K562 (cell line): ENCODE results near the gene PTCD3. TPM values are rescaled to one million over a fixed set of nuclear protein-coding genes. Genes with fewer than 3 reads are reported as not detected.

Experiments
- ATAC-seq: fragments of 200-7000 bp; cut with Tn5 transposase; 3 replicates; pipeline ENCODE4 v1.9.1; 2020; ENCODE audit warnings: moderate library complexity
- BruUV-seq: library from RNA; stranded (reverse); fragments of 400-500 nt; replicated peaks from 2 replicates; lab custom pipeline; 2021; lab: Mats Ljungman, UMichigan
- CTCF ChIA-PET: fragments of 300-600 bp; formaldehyde crosslinking; extraction: SDS; loops from one replicate; lab custom pipeline; 2021; ENCODE audit warnings: low intra/inter-chr PET ratio; lab: Yijun Ruan, JAX
- POLR2A ChIA-PET: fragments of 300-600, 350-650 bp; sonication (Branson Sonifier 250); formaldehyde crosslinking; extraction: SDS; loops from one replicate; lab custom pipeline; 2021; ENCODE audit warnings: antibody characterized with exemption, inconsistent platforms; lab: Yijun Ruan, JAX
- DNase-seq, 4 experiments: peaks; one replicate each; pipeline versions ENCODE4 v3.0.0 to v3.0.0-alpha.2; 2011 to 2018; ENCODE audit warnings: low spot score in 3 of 4, mixed read lengths in 3 of 4; ENCODE audit errors: extremely low read depth in 1 of 4
- FAIRE-seq: peaks from 2 replicates; lab custom pipeline; 2011; peaks lifted over from hg19 to GRCh38; lab: Jason Lieb, UNC
- H2AFZ ChIP-seq: 2 replicates; pipeline ENCODE4 v1.6.0; 2011; ENCODE audit warnings: low read depth, low read length, control low read depth, inconsistent platforms
- H3K27ac ChIP-seq: fragments of 200-600 bp; 3 replicates; pipeline ENCODE4 v1.8.0; 2011; ENCODE audit warnings: low read depth, mild to moderate bottlenecking, control low read depth, inconsistent platforms, low read length, moderate library complexity, mixed read lengths; ENCODE audit errors: extremely low read depth
- H3K27me3 ChIP-seq, 2 experiments: fragments of 300-600 bp in 1 of 2; 2 replicates in 1 of 2; 3 replicates in 1 of 2; pipeline versions ENCODE4 v1.6.0 to v1.8.0; 2011; ENCODE audit warnings: inconsistent platforms in 2 of 2, low read length in 2 of 2, mild to moderate bottlenecking in 1 of 2, mixed read lengths in 1 of 2, moderate library complexity in 1 of 2; ENCODE audit not compliant: control insufficient read depth in 2 of 2, insufficient read depth in 2 of 2
- H3K36me3 ChIP-seq: fragments of 300-600 bp; 3 replicates; pipeline ENCODE4 v1.8.0; 2011; ENCODE audit warnings: mild to moderate bottlenecking, low read length, inconsistent platforms; ENCODE audit not compliant: control insufficient read depth, insufficient read depth
- H3K4me1 ChIP-seq, 2 experiments: fragments of 200-600 bp in 1 of 2; replicated peaks in 1 of 2; 2 replicates in 1 of 2; 3 replicates in 1 of 2; pipeline versions ENCODE4 v1.5.1 to v1.8.0; 2011; ENCODE audit warnings: inconsistent platforms in 2 of 2, low read length in 2 of 2, mild to moderate bottlenecking in 1 of 2, mixed read lengths in 1 of 2, moderate library complexity in 1 of 2; ENCODE audit not compliant: control insufficient read depth in 2 of 2, insufficient read depth in 2 of 2
- H3K4me2 ChIP-seq: 2 replicates; pipeline ENCODE4 v1.6.1; 2011; ENCODE audit warnings: low read length, control low read depth, inconsistent platforms, mixed read lengths; ENCODE audit not compliant: insufficient read depth
- H3K4me3 ChIP-seq: fragments of 200-600 bp; sonication (generic), shearing (Covaris generic); 2 replicates; pipeline ENCODE4 v1.5.1; 2016; ENCODE audit warnings: control low read depth, inconsistent platforms
- H3K79me2 ChIP-seq: fragments of 200-600 bp; 3 replicates; pipeline ENCODE4 v1.8.0; 2011; ENCODE audit warnings: low read length, inconsistent platforms; ENCODE audit not compliant: control insufficient read depth, insufficient read depth
- H3K9ac ChIP-seq, 2 experiments: 2 replicates each; pipeline versions ENCODE4 v1.6.0 to v1.6.1; 2011; ENCODE audit warnings: low read depth in 2 of 2, low read length in 2 of 2, control low read depth in 1 of 2, inconsistent platforms in 1 of 2, mild to moderate bottlenecking in 1 of 2, mixed read lengths in 1 of 2; ENCODE audit not compliant: insufficient read depth in 1 of 2
- H3K9me1 ChIP-seq: one replicate; pipeline ENCODE4 v1.6.0; 2011; ENCODE audit warnings: inconsistent platforms, mild to moderate bottlenecking, low read length, moderate library complexity; ENCODE audit not compliant: control insufficient read depth, insufficient read depth
- H3K9me3 ChIP-seq: replicated peaks from 2 replicates; pipeline ENCODE4 v1.5.1; 2011; ENCODE audit warnings: low read depth, low read length, inconsistent platforms; ENCODE audit not compliant: control insufficient read depth, insufficient read depth
- H4K20me1 ChIP-seq: replicated peaks from 2 replicates; pipeline ENCODE4 v1.6.1; 2011; ENCODE audit warnings: low read length, inconsistent platforms, mixed read lengths; ENCODE audit not compliant: control insufficient read depth, insufficient read depth
- BRCA1 ChIP-seq, 2 experiments: fragments of 450-650 bp in 1 of 2; sonication (generic) in 1 of 2; formaldehyde crosslinking in 1 of 2; IDR thresholded peaks; 2 replicates each; pipeline versions ENCODE4 v1.5.0 to v1.6.1; 2017 to 2020; ENCODE audit warnings: mild to moderate bottlenecking in 1 of 2, missing genetic modification reagents in 1 of 2
- CEBPB ChIP-seq: fragments of 450-650 bp; IDR thresholded peaks from 2 replicates; pipeline ENCODE4 v1.6.1; 2016; ENCODE audit warnings: missing genetic modification characterization, missing compliant biosample characterization
- EP400 ChIP-seq: fragments of 450-650 bp; IDR thresholded peaks from 2 replicates; pipeline ENCODE4 v1.6.1; 2017; ENCODE audit warnings: antibody characterized with exemption, mild to moderate bottlenecking, moderate library complexity
- ETV6 ChIP-seq, 3 experiments: fragments of 150-350 bp in 1 of 3; sonication (generic) in 1 of 3; formaldehyde crosslinking in 1 of 3; IDR thresholded peaks; 2 replicates each; pipeline versions ENCODE4 v1.6.1 to v1.8.0; 2014 to 2022; ENCODE audit warnings: borderline replicate concordance in 2 of 3, low read depth in 2 of 3, antibody characterized with exemption in 1 of 3, low read length in 1 of 3, mild to moderate bottlenecking in 1 of 3, missing genetic modification reagents in 1 of 3
- GTF2F1 ChIP-seq: IDR thresholded peaks from 2 replicates; pipeline ENCODE4 v1.6.1; 2011; ENCODE audit warnings: low read depth, low read length, improper control_type of control experiment
- KAT8 ChIP-seq: fragments of 450-650 bp; IDR thresholded peaks from 2 replicates; pipeline ENCODE4 v1.6.1; 2016; ENCODE audit warnings: low read depth, mild to moderate bottlenecking
- NR2C2 ChIP-seq, 2 experiments: fragments of 200-800 bp in 1 of 2; sonication (Bioruptor generic) in 1 of 2; sonication (generic) in 1 of 2; formaldehyde crosslinking in 1 of 2; IDR thresholded peaks; 2 replicates each; pipeline versions ENCODE4 v1.6.1 to v1.8.0; 2016 to 2022; ENCODE audit warnings: mild to moderate bottlenecking in 1 of 2, missing compliant biosample characterization in 1 of 2, missing genetic modification characterization in 1 of 2, missing genetic modification reagents in 1 of 2
- PPARD ChIP-seq: fragments of 250-450 bp; sonication (Bioruptor Pico); IDR thresholded peaks from 2 replicates; pipeline ENCODE4 v1.8.0; 2022; ENCODE audit warnings: inconsistent platforms, mild to moderate bottlenecking, moderate library complexity
- SAFB ChIP-seq: fragments of 200-400 bp; formaldehyde crosslinking; IDR thresholded peaks from 2 replicates; pipeline ENCODE4 v1.6.1; 2017; ENCODE audit warnings: low read depth, low read length, borderline replicate concordance
- SMARCA5 ChIP-seq: fragments of 450-650 bp; IDR thresholded peaks from 2 replicates; pipeline ENCODE4 v1.6.1; 2016
- SNIP1 ChIP-seq: fragments of 450-650 bp; IDR thresholded peaks from 2 replicates; pipeline ENCODE4 v1.7.1; 2017; ENCODE audit warnings: low read depth, mild to moderate bottlenecking
- ZNF12 ChIP-seq: sonication (generic); formaldehyde crosslinking; IDR thresholded peaks from 2 replicates; pipeline ENCODE4 v1.4.0; 2020; ENCODE audit warnings: mild to moderate bottlenecking, missing genetic modification reagents
- ZNF347 ChIP-seq: fragments of 450-650 bp; formaldehyde crosslinking; IDR thresholded peaks from 2 replicates; pipeline ENCODE4 v1.4.0; 2020; ENCODE audit warnings: low read depth, mild to moderate bottlenecking, moderate library complexity
- ZZZ3 ChIP-seq: fragments of 450-650 bp; IDR thresholded peaks from 2 replicates; pipeline ENCODE4 v1.6.1; 2016; ENCODE audit warnings: antibody characterized with exemption, mild to moderate bottlenecking, moderate library complexity
- WGBS: fragments of 100-300 bp; shearing (Covaris generic); methylation state at CpG from one replicate; pipeline ENCODE4 v1.1.6; 2016; ENCODE audit warnings: low coverage, mixed read lengths; ENCODE audit not compliant: insufficient coverage; ENCODE audit errors: missing lambda C conversion rate; 5-methylcytosine and 5-hydroxymethylcytosine counted together
- in situ Hi-C: fragments of 300-500 bp; cut with MboI; formaldehyde crosslinking; loops from 4 replicates; pipeline ENCODE4 v1.15.0; 2018; ENCODE audit warnings: inconsistent platforms, mixed read lengths
- intact Hi-C: fragments of 100-400 bp; cut with micrococcal nuclease; formaldehyde crosslinking; loops from 2 replicates; pipeline ENCODE4 v1.14.2; 2022
- polyA plus RNA-seq, 8 experiments: library from polyadenylated mRNA; depleted of rRNA in 4 of 8; stranded (reverse) in 5 of 8; unstranded in 3 of 8; fragments of >200 nt; fragmentation: Nextera tagmentation in 2 of 8; fragmentation: Illumina TruSeq in 1 of 8; extraction: Ambion mirVana in 2 of 8; extraction: Trizol in 1 of 8; gene quantifications; 2 replicates each; pipeline versions ENCODE4 v1.2.1 to v1.2.3, GENCODE V29; 2011 to 2014; ENCODE audit warnings: inconsistent platforms in 1 of 8, missing spikeins in 1 of 8
- total RNA-seq, 7 experiments: library from RNA; depleted of rRNA in 6 of 7; stranded (reverse); fragments of >200 nt in 6 of 7; fragmentation: Illumina TruSeq in 2 of 7; extraction: Trizol in 2 of 7; gene quantifications; 2 replicates each; pipeline versions ENCODE4 v1.2.1 to v1.2.3, GENCODE V29; 2011 to 2021; ENCODE audit warnings: low replicate concordance in 1 of 7
- TF ChIP-seq, protein P1 (sequence below): fragments of 450-650 bp; IDR thresholded peaks from 2 replicates; pipeline ENCODE4 v1.7.1; 2018; ENCODE audit warnings: mild to moderate bottlenecking, low read depth; ENCODE audit not compliant: partially characterized antibody
- TF ChIP-seq, protein P2 (sequence below): sonication (generic); formaldehyde crosslinking; IDR thresholded peaks from 2 replicates; pipeline ENCODE4 v1.8.0; 2022; ENCODE audit warnings: missing genetic modification reagents, mild to moderate bottlenecking, borderline replicate concordance

The PTCD3 gene
- total and polyA plus RNA-seq, 9 of the 15 experiments (the other 6 are each of a cell fraction or from before 2014, with no cell fraction given): 65.2 to 241 (median 172) TPM

DNA sequence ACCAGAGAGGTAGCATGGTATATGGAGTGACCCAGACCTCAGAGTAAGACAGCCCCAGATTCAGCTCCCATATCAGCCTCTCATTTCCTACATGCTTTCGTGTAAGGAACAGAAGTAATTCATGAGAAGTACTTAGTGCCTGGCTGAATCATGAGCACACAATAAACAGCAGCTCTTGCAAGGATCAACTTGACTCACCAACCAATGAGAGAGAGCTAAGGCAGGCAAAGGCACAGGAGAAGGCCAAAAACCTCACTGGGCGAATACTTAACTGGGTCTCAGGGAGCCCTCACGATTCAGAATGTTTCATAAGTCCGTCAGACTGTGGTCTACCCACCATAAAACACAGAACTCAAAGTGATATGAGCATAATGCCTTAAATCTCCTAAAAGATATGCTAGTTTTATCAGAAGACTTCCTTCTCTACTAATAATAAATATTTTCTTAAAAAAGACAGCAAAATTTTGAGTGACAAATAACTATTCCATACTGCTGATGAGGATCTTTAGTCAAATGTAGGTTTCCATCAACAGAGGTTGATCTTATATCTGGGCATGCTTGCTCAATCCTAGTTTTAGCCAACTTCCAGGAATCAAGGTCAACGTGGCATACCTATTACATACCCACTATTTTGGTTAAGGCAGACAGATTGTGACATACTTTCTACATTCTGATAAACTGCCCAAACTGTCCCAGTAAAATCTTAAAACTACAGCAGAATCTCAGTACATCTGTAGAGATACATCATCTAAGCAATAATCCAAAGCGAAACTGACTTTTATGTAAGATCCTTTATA lies 54.3 kb downstream of the PTCD3 start:
- 94% methylated on average over 6 of the region's 6 CpGs for WGBS
- ATAC-seq (no peak), DNase-seq (no peak), FAIRE-seq (no peak)
- ChIA-PET CTCF (no interaction called here), POLR2A (interaction anchor here (0.8 to 1.1 kb wide), 2 partner anchors 16 to 29 kb away, joined by 3 read pairs; no protein-coding TSS in a partner anchor)
- no peaks in the 10 kb centered on the region for H3K9me1 ChIP-seq
- no peak overlapping the region for H3K4me2 ChIP-seq
- no peak overlapping the region for H3K27ac ChIP-seq
- intact Hi-C loops: no loop called here
- H4K20me1 ChIP-seq: no peaks in the 10 kb centered on the region
- H2AFZ ChIP-seq: no peak overlapping the region
- in situ Hi-C loops: no loop called here
- H3K9ac ChIP-seq: no peak overlapping the region
- H3K4me3 ChIP-seq: no peak overlapping the region
- TF ChIP-seq SAFB: no peak
- no peak for TF ChIP-seq ZZZ3
- TF ChIP-seq PPARD: no peak
- TF ChIP-seq KAT8: no peak
- TF ChIP-seq EP400: no peak
- TF ChIP-seq, protein P1, sequence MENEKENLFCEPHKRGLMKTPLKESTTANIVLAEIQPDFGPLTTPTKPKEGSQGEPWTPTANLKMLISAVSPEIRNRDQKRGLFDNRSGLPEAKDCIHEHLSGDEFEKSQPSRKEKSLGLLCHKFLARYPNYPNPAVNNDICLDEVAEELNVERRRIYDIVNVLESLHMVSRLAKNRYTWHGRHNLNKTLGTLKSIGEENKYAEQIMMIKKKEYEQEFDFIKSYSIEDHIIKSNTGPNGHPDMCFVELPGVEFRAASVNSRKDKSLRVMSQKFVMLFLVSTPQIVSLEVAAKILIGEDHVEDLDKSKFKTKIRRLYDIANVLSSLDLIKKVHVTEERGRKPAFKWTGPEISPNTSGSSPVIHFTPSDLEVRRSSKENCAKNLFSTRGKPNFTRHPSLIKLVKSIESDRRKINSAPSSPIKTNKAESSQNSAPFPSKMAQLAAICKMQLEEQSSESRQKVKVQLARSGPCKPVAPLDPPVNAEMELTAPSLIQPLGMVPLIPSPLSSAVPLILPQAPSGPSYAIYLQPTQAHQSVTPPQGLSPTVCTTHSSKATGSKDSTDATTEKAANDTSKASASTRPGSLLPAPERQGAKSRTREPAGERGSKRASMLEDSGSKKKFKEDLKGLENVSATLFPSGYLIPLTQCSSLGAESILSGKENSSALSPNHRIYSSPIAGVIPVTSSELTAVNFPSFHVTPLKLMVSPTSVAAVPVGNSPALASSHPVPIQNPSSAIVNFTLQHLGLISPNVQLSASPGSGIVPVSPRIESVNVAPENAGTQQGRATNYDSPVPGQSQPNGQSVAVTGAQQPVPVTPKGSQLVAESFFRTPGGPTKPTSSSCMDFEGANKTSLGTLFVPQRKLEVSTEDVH: no peak
- TF ChIP-seq GTF2F1: no peak
- TF ChIP-seq, protein P2, sequence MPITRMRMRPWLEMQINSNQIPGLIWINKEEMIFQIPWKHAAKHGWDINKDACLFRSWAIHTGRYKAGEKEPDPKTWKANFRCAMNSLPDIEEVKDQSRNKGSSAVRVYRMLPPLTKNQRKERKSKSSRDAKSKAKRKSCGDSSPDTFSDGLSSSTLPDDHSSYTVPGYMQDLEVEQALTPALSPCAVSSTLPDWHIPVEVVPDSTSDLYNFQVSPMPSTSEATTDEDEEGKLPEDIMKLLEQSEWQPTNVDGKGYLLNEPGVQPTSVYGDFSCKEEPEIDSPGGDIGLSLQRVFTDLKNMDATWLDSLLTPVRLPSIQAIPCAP: no peak
- no peak for TF ChIP-seq BRCA1 (IDR thresholded peaks at IDR 0.05)
- no peak for TF ChIP-seq BRCA1 (CRISPR knock-in tag; IDR thresholded peaks at IDR 0.05)
- TF ChIP-seq NR2C2 (CRISPR knock-in tag; IDR thresholded peaks at IDR 0.05): no peak
- no peak for TF ChIP-seq NR2C2 (tag; IDR thresholded peaks at IDR 0.05)
- TF ChIP-seq ZNF347 (CRISPR knock-in tag): no peak
- TF ChIP-seq SNIP1: no peak
- no peak for TF ChIP-seq CEBPB
- no peak for TF ChIP-seq ZNF12
- TF ChIP-seq SMARCA5: no peak
- no peak for TF ChIP-seq ETV6 (IDR thresholded peaks at IDR 0.05; ENCODE audit: borderline replicate concordance in 1 of 2, low read depth in 2 of 2, low read length in 1 of 2)
- TF ChIP-seq ETV6 (CRISPR knock-in tag; IDR thresholded peaks at IDR 0.05; ENCODE audit: borderline replicate concordance): no peak
- H3K36me3 ChIP-seq: peaks cover 87% of the 10 kb centered on the region
- H3K9me3 ChIP-seq: no peaks in the 10 kb centered on the region
- H3K4me1 ChIP-seq: no peaks in the 10 kb centered on the region
- BruUV-seq: no TSS peak
- no peaks in the 10 kb centered on the region for H3K79me2 ChIP-seq
- H3K27me3 ChIP-seq: no peaks in the 10 kb centered on the region
